ENCODE data around the gene GJA5. TPM values are rescaled to one million over a fixed set of nuclear protein-coding genes. Genes with fewer than 3 reads are reported as not detected.

The GJA5 gene
- total RNA-seq, 1 experiment from 2014 or later = not detected

GRCh38 chr1:147719029-147719698 is 41.2 kb downstream of the GJA5 start:
- intact Hi-C loops (cut with micrococcal nuclease; ENCODE audit: unreplicated experiment) (no loop called here), in situ Hi-C loops (cut with HindIII; ENCODE audit: low pct_unique_long_range_greater_than_20kb, low sequenced_read_pairs) (no loop called here)
- TF ChIP-seq POLR2AphosphoS5 (IDR thresholded peaks at IDR 0.05; ENCODE audit: low read depth, low read length) (no peak), TCF7L2 (IDR thresholded peaks at IDR 0.05; ENCODE audit: low read depth, low read length) (no peak), SIN3A (IDR thresholded peaks at IDR 0.05; ENCODE audit: borderline replicate concordance, insufficient read depth, low read depth, low read length) (no peak), REST (IDR thresholded peaks at IDR 0.05; ENCODE audit: insufficient read depth in 1 of 2, low read depth in 2 of 2, low read length in 1 of 2) (no peak), CTCF (IDR thresholded peaks at IDR 0.05) (no peak)
- Histone ChIP-seq H3K27ac (ENCODE audit: low read length) (no peak overlapping the region), H3K36me3 (ENCODE audit: control insufficient read depth, insufficient read depth, low read length) (no peaks in the 10 kb centered on the region), H3K4me3 (ENCODE audit: low read depth in 2 of 2, low read length in 2 of 2) (no peak overlapping the region), H3K4me1 (ENCODE audit: control insufficient read depth, insufficient read depth, low read length) (no peaks in the 10 kb centered on the region; the same call in 1 of the 2 replicates), H3K27me3 (ENCODE audit: control insufficient read depth, insufficient read depth, low read length) (no peaks in the 10 kb centered on the region), H3K9me3 (ENCODE audit: control insufficient read depth, insufficient read depth, low read depth, low read length) (no peaks in the 10 kb centered on the region)
- ChIA-PET POLR2A (no interaction called here), CTCF (no interaction called here)
- no peak for DNase-seq (ENCODE audit: low read depth, low spot score)
- ATAC-seq = no peak
- BruUV-seq (replicated peaks) = no TSS peak

- CTCF ChIA-PET = no interaction called here
- DNase-seq (ENCODE audit: low read depth, low spot score) (no peak), ATAC-seq (no peak; the same call in 1 of the 2 replicates)
- Histone ChIP-seq H3K27ac (ENCODE audit: low read length) (no peak overlapping the region), H3K4me3 (ENCODE audit: low read depth in 2 of 2, low read length in 2 of 2) (no peak overlapping the region), H3K4me1 (ENCODE audit: control insufficient read depth, insufficient read depth, low read length) (no peaks in the 10 kb centered on the region; the same call in 1 of the 2 replicates), H3K27me3 (ENCODE audit: control insufficient read depth, insufficient read depth, low read length) (no peaks in the 10 kb centered on the region), H3K36me3 (ENCODE audit: control insufficient read depth, insufficient read depth, low read length) (no peaks in the 10 kb centered on the region), H3K9me3 (ENCODE audit: control insufficient read depth, insufficient read depth, low read depth, low read length) (no peaks in the 10 kb centered on the region)
- intact Hi-C loops (cut with micrococcal nuclease; ENCODE audit: unreplicated experiment) = loop anchor here (2.0 kb wide), 1 partner anchor 15 kb away; no protein-coding TSS in a partner anchor
- in situ Hi-C loops (cut with HindIII; ENCODE audit: low pct_unique_long_range_greater_than_20kb, low sequenced_read_pairs) = no loop called here
- no TSS peak for BruUV-seq (replicated peaks)
- POLR2A ChIA-PET = no interaction called here
- TF ChIP-seq REST (IDR thresholded peaks at IDR 0.05; ENCODE audit: insufficient read depth in 1 of 2, low read depth in 2 of 2, low read length in 1 of 2) (no peak), POLR2AphosphoS5 (IDR thresholded peaks at IDR 0.05; ENCODE audit: low read depth, low read length) (no peak), CTCF (IDR thresholded peaks at IDR 0.05) (no peak), TCF7L2 (IDR thresholded peaks at IDR 0.05; ENCODE audit: low read depth, low read length) (no peak), SIN3A (IDR thresholded peaks at IDR 0.05; ENCODE audit: borderline replicate concordance, insufficient read depth, low read depth, low read length) (no peak)
Measured at GRCh38 chr1:147717706-147718097, 42.7 kb downstream of the GJA5 start.

Measured in Panc1 (cell line).